CD14-positive monocyte (primary cell): ENCODE measurements around the gene RAC2. TPM values are rescaled to one million over a fixed set of nuclear protein-coding genes. Genes with fewer than 3 reads are reported as not detected.

Source experiments
- DNase-seq, 3 donors: peaks; one replicate each; pipeline ENCODE4 v3.0.0-alpha.2; 2011 to 2022
- H2AFZ ChIP-seq: 2 replicates; pipeline ENCODE4 v1.6.0; 2012; ENCODE audit warnings: mild to moderate bottlenecking, low read depth, low read length, inconsistent platforms; ENCODE audit not compliant: insufficient read depth, poor library complexity, severe bottlenecking
- H3K27ac ChIP-seq, 2 donors: 1 replicate in 1 of 2; 2 replicates in 1 of 2; pipeline ENCODE4 v1.5.1; 2012 to 2013; ENCODE audit warnings: low read length in 2 of 2, control low read depth in 1 of 2, inconsistent platforms in 1 of 2, low read depth in 1 of 2, mild to moderate bottlenecking in 1 of 2
- H3K27me3 ChIP-seq, 2 donors: one replicate each; pipeline versions ENCODE4 v1.6.0 to v1.6.1; 2011 to 2013; ENCODE audit warnings: low read length in 2 of 2; ENCODE audit not compliant: control insufficient read depth in 2 of 2, insufficient read depth in 2 of 2
- H3K36me3 ChIP-seq, 2 donors: replicated peaks in 1 of 2; 1 replicate in 1 of 2; 2 replicates in 1 of 2; pipeline versions ENCODE4 v1.5.1 to v1.6.1; 2012 to 2013; ENCODE audit warnings: low read length in 2 of 2, control low read depth in 1 of 2, inconsistent platforms in 1 of 2, mild to moderate bottlenecking in 1 of 2; ENCODE audit not compliant: insufficient read depth in 2 of 2, control insufficient read depth in 1 of 2
- H3K4me1 ChIP-seq, 2 donors: 1 replicate in 1 of 2; 2 replicates in 1 of 2; pipeline versions ENCODE4 v1.5.1 to v1.6.1; 2012 to 2013; ENCODE audit warnings: low read length in 2 of 2, control low read depth in 1 of 2, inconsistent platforms in 1 of 2, mild to moderate bottlenecking in 1 of 2, moderate library complexity in 1 of 2; ENCODE audit not compliant: insufficient read depth in 2 of 2, control insufficient read depth in 1 of 2
- H3K4me2 ChIP-seq: replicated peaks from 2 replicates; pipeline ENCODE3; 2012; ENCODE audit warnings: low read length, moderate library complexity, mild to moderate bottlenecking; ENCODE audit not compliant: poor library complexity, severe bottlenecking; ENCODE audit errors: extremely low read depth
- H3K4me3 ChIP-seq, 3 experiments: fragments of 200-600 bp in 1 of 3; sonication (generic) in 1 of 3; replicated peaks in 1 of 3; 1 replicate in 2 of 3; 2 replicates in 1 of 3; pipeline ENCODE4 v1.5.1; 2011 to 2013; ENCODE audit warnings: low read length in 3 of 3, mild to moderate bottlenecking in 3 of 3, control low read depth in 2 of 3, low read depth in 2 of 3, inconsistent platforms in 1 of 3, moderate library complexity in 1 of 3
- H3K79me2 ChIP-seq: 2 replicates; pipeline ENCODE4 v1.6.0; 2012; ENCODE audit warnings: mild to moderate bottlenecking, control low read depth, inconsistent platforms, low read length, moderate library complexity; ENCODE audit not compliant: insufficient read depth
- H3K9ac ChIP-seq: 2 replicates; pipeline ENCODE4 v1.6.0; 2017; ENCODE audit warnings: low read length, mild to moderate bottlenecking; ENCODE audit not compliant: insufficient read depth, poor library complexity, severe bottlenecking
- H3K9me3 ChIP-seq, 2 donors: replicated peaks in 1 of 2; 1 replicate in 1 of 2; 2 replicates in 1 of 2; pipeline versions ENCODE4 v1.5.1 to v1.6.1; 2012 to 2013; ENCODE audit warnings: low read length in 2 of 2, control low read depth in 1 of 2; ENCODE audit not compliant: control insufficient read depth in 1 of 2, insufficient read depth in 1 of 2
- H4K20me1 ChIP-seq: 2 replicates; pipeline ENCODE4 v1.6.0; 2012; ENCODE audit warnings: mild to moderate bottlenecking, low read length, control low read depth, moderate library complexity; ENCODE audit not compliant: insufficient read depth
- H3K27ac Mint-ChIP-seq, 7 donors: one replicate each; pipeline ENCODE4 v1.8.0; 2020; ENCODE audit warnings: mild to moderate bottlenecking in 7 of 7, mixed read lengths in 7 of 7, moderate library complexity in 6 of 7, inconsistent platforms in 2 of 7
- H3K27me3 Mint-ChIP-seq, 3 donors: one replicate each; pipeline ENCODE4 v1.8.0; 2021 to 2022; ENCODE audit warnings: low read depth in 3 of 3, mild to moderate bottlenecking in 3 of 3, mixed read lengths in 3 of 3, moderate library complexity in 3 of 3, inconsistent platforms in 1 of 3
- H3K36me3 Mint-ChIP-seq, 2 donors: one replicate each; pipeline ENCODE4 v1.8.0; 2020; ENCODE audit warnings: mixed read lengths in 2 of 2, inconsistent platforms in 1 of 2, mild to moderate bottlenecking in 1 of 2
- H3K4me1 Mint-ChIP-seq: one replicate; pipeline ENCODE4 v1.8.0; 2020; ENCODE audit warnings: mild to moderate bottlenecking, mixed read lengths
- H3K4me3 Mint-ChIP-seq, 2 donors: one replicate each; pipeline ENCODE4 v1.8.0; 2020; ENCODE audit warnings: mild to moderate bottlenecking in 2 of 2, mixed read lengths in 2 of 2, moderate library complexity in 1 of 2
- H3K9me3 Mint-ChIP-seq, 7 donors: one replicate each; pipeline ENCODE4 v1.8.0; 2020 to 2022; ENCODE audit warnings: mixed read lengths in 7 of 7, mild to moderate bottlenecking in 6 of 7, moderate library complexity in 6 of 7, inconsistent platforms in 2 of 7
- WGBS: methylation state at CpG from one replicate; pipeline ENCODE4 v1.1.5; 2013; ENCODE audit warnings: missing lambda C conversion rate; ENCODE audit not compliant: insufficient coverage; 5-methylcytosine and 5-hydroxymethylcytosine counted together
- intact Hi-C, 2 donors: fragments of 100-400 bp; cut with micrococcal nuclease; formaldehyde crosslinking; loops; one replicate each; pipeline versions ENCODE4 v1.15.0 to v1.15.1; 2023
- polyA plus RNA-seq, 3 donors: library from polyadenylated mRNA; depleted of rRNA in 1 of 3; unstranded in 2 of 3; stranded (reverse) in 1 of 3; fragments of 300-500 nt in 2 of 3; fragments of >200 nt in 1 of 3; fragmentation: Illumina TruSeq in 2 of 3; gene quantifications; 1 replicate in 2 of 3; 2 replicates in 1 of 3; pipeline ENCODE4 v1.2.3, GENCODE V29; 2012 to 2021
- TF ChIP-seq, protein P1 (sequence below): fragments of 200-600 bp; IDR thresholded peaks from one replicate; pipeline ENCODE4 v1.8.0; 2022; ENCODE audit warnings: antibody characterized with exemption, mild to moderate bottlenecking

Gene RAC2
- polyA plus RNA-seq, 3 donors, result 360 to 529 (median 526) TPM

DNA sequence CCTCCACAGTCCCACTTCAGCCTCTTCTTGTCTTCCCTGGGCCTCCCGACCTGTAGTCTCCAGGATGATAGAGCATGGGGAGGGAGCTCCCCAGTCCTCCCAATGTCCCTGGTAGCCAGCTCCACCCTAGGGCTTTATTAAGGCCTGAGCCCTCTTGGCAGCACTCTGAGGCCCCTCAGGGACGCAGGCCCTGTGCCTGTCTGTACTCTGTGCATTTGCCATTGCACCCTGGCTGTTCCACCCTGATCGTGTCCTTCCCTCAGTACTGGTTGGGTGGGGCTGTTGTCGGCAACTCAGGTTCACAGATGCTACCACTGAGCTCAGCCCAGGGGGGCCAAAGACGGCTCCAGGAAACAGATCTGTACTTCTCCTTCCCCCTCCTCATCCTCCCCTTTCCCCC, 39.0 kb downstream of the RAC2 start:
- DNase-seq, result no peak
- Mint-ChIP-seq H3K9me3 (peaks cover 0 to 3% (median 0%) of the 10 kb centered on the region in 7 donors), H3K36me3 (no peaks in the 10 kb centered on the region), H3K27me3 (peaks cover 0 to 3% (median 3%) of the 10 kb centered on the region in 3 donors), H3K27ac (peak overlapping the region in 1 of 7 donors; percentile 40), H3K4me1 (peaks cover 6% of the 10 kb centered on the region), H3K4me3 (no peak overlapping the region)
- TF ChIP-seq, protein P1, sequence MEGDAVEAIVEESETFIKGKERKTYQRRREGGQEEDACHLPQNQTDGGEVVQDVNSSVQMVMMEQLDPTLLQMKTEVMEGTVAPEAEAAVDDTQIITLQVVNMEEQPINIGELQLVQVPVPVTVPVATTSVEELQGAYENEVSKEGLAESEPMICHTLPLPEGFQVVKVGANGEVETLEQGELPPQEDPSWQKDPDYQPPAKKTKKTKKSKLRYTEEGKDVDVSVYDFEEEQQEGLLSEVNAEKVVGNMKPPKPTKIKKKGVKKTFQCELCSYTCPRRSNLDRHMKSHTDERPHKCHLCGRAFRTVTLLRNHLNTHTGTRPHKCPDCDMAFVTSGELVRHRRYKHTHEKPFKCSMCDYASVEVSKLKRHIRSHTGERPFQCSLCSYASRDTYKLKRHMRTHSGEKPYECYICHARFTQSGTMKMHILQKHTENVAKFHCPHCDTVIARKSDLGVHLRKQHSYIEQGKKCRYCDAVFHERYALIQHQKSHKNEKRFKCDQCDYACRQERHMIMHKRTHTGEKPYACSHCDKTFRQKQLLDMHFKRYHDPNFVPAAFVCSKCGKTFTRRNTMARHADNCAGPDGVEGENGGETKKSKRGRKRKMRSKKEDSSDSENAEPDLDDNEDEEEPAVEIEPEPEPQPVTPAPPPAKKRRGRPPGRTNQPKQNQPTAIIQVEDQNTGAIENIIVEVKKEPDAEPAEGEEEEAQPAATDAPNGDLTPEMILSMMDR, result no peak
- Histone ChIP-seq H3K79me2 (no peaks in the 10 kb centered on the region), H3K9me3 (no peaks in the 10 kb centered on the region), H2AFZ (no peak overlapping the region), H4K20me1 (no peaks in the 10 kb centered on the region), H3K4me3 (no peak overlapping the region), H3K36me3 (no peaks in the 10 kb centered on the region), H3K27ac (no peak overlapping the region), H3K27me3 (no peaks in the 10 kb centered on the region), H3K9ac (no peak overlapping the region), H3K4me2 (no peak overlapping the region), H3K4me1 (peaks cover 5 to 8% of the 10 kb centered on the region in 2 donors)
- WGBS, result 66% methylated on average over 3 of the region's 5 CpGs
- intact Hi-C loops, result no loop called here

DNA sequence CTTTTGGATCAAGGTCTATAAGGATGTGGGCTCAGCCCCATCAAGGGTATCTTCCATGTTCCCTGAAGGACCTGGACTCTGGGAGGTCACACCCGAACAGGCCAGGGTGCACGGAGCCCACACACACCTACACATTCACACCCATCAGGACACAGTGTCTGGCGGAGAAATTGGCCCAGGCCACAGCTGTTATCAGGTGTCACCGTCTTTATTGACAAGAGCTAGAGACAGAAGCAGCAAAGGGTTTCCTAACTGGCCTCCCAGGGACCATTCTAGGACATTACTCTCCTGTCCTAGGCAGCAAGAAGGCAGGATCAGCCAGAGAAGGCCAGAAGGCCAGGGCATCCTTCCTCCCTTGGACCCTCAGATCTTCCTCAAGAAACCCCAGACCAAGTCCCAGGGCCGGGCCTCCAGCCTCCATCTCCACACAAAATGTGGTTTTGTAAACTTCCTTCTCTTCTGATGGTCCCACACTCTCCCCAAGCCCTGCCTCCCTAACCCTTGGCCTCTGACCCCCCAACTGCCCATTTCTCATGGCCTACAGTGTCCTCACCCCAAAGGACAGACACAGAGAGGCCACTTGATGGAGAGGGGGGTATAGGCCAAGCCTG, 39.9 kb downstream of the RAC2 start:
- Histone ChIP-seq H3K4me3 (no peak overlapping the region), H4K20me1 (no peaks in the 10 kb centered on the region), H3K9me3 (no peaks in the 10 kb centered on the region), H3K9ac (no peak overlapping the region), H2AFZ (no peak overlapping the region), H3K36me3 (no peaks in the 10 kb centered on the region), H3K79me2 (no peaks in the 10 kb centered on the region), H3K4me1 (peaks cover 11 to 17% of the 10 kb centered on the region in 2 donors), H3K27me3 (no peaks in the 10 kb centered on the region), H3K27ac (no peak overlapping the region), H3K4me2 (no peak overlapping the region)
- DNase-seq, result no peak
- Mint-ChIP-seq H3K36me3 (no peaks in the 10 kb centered on the region), H3K27ac (no peak overlapping the region), H3K4me1 (peaks cover 11% of the 10 kb centered on the region), H3K4me3 (no peak overlapping the region), H3K9me3 (peaks cover 0 to 3% (median 0%) of the 10 kb centered on the region in 7 donors), H3K27me3 (peaks cover 0 to 3% (median 3%) of the 10 kb centered on the region in 3 donors)
- WGBS, result 74% methylated on average over 5 of the region's 5 CpGs
- TF ChIP-seq, protein P1, result no peak
- intact Hi-C loops, result no loop called here
